Mucosa of stomach (tissue), 1 donor: ENCODE measurements around the gene DHRS13.
"Not testable (repeated sequence)": the region's sequence is repeated elsewhere in the genome, so short reads cannot be mapped to it uniquely, and the experiment has no call there.

Experiments
- H3K27me3 ChIP-seq: one replicate; pipeline ENCODE4 v1.7.0; 2013; ENCODE audit warnings: mild to moderate bottlenecking, low read length; ENCODE audit not compliant: control insufficient read depth, insufficient read depth
- H3K36me3 ChIP-seq: one replicate; pipeline ENCODE4 v1.7.0; 2013; ENCODE audit warnings: low read length; ENCODE audit not compliant: control insufficient read depth, insufficient read depth
- H3K4me1 ChIP-seq: one replicate; pipeline ENCODE4 v1.7.0; 2013; ENCODE audit warnings: mild to moderate bottlenecking, low read length; ENCODE audit not compliant: control insufficient read depth, insufficient read depth
- H3K4me3 ChIP-seq: one replicate; pipeline ENCODE4 v1.7.0; 2013; ENCODE audit warnings: low read length
- H3K9ac ChIP-seq: one replicate; pipeline ENCODE4 v1.7.0; 2013; ENCODE audit warnings: mild to moderate bottlenecking, low read length, moderate library complexity
- H3K9me3 ChIP-seq: one replicate; pipeline ENCODE4 v1.7.0; 2013; ENCODE audit warnings: mild to moderate bottlenecking, low read length, moderate library complexity; ENCODE audit not compliant: control insufficient read depth
- donor health status: Pancreatic carcinoma.

Gene DHRS13

GRCh38 chr17:28944862-28945741 is 42.2 kb upstream of the DHRS13 start:
- Histone ChIP-seq H3K9ac (no peak overlapping the region), H3K4me3 (no peak overlapping the region), H3K9me3 (no peaks in the 10 kb centered on the region), H3K27me3 (no peaks in the 10 kb centered on the region), H3K36me3 (no peaks in the 10 kb centered on the region), H3K4me1 (peaks cover 13% of the 10 kb centered on the region)

GRCh38 chr17:28944343-28944742 is 41.5 kb upstream of the DHRS13 start:
- Histone ChIP-seq H3K27me3 (no peaks in the 10 kb centered on the region), H3K4me3 (no peak overlapping the region), H3K36me3 (no peaks in the 10 kb centered on the region), H3K9me3 (no peaks in the 10 kb centered on the region), H3K4me1 (peaks cover 13% of the 10 kb centered on the region), H3K9ac (no peak overlapping the region)

- no peaks in the 10 kb centered on the region for H3K36me3 ChIP-seq
- H3K9me3 ChIP-seq = no peaks in the 10 kb centered on the region
- H3K4me3 ChIP-seq = no peak overlapping the region
- no peaks in the 10 kb centered on the region for H3K27me3 ChIP-seq
- H3K4me1 ChIP-seq = peaks cover 10% of the 10 kb centered on the region
- H3K9ac ChIP-seq = no peak overlapping the region
Measured at GRCh38 chr17:28942925-28943324, 40.0 kb upstream of the DHRS13 start.

DNA sequence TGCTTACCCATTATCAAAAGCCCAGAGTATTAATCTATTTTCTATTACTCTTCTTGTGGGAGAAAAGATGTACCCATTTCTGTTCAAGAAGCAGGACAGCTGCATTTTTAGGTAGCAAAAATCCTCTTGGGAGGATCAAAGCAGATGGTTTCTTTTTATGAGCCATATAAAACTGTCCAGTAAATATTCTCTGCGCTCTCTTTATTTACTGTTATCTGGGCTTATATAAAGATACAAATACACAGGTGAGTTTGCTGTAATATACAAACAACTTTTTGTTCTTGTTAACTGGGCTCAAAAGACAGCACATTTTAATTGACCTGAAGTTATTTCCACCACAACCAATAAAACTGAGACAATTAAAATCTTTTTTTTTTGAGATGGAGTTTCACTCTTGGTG is 38.4 kb upstream of the DHRS13 start:
- Histone ChIP-seq H3K9me3 (no peaks in the 10 kb centered on the region), H3K27me3 (no peaks in the 10 kb centered on the region), H3K4me3 (no peak overlapping the region), H3K9ac (no peak overlapping the region), H3K4me1 (peaks cover 9% of the 10 kb centered on the region), H3K36me3 (no peaks in the 10 kb centered on the region)

DNA sequence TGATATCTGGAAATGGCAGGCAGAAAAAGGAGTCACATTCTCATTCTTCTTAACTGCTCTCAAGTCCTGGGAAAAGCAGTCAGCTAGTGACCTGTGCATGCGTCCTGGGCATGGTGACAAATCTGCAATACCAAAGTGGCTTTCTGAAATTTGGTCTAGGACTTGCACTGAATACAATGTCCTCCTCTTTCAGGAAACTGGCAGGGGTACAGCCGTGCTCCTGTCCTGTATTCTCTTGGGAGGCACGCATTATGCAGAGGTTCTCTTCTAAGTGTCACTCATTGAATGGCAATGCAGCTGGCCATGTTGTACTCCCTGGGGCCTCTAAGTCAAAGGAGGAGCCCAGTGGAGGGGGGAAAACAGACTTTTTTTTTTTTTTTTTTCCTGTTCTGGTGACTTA is 37.8 kb upstream of the DHRS13 start:
- Histone ChIP-seq H3K4me3 (no peak overlapping the region), H3K36me3 (no peaks in the 10 kb centered on the region), H3K9me3 (no peaks in the 10 kb centered on the region)

DNA sequence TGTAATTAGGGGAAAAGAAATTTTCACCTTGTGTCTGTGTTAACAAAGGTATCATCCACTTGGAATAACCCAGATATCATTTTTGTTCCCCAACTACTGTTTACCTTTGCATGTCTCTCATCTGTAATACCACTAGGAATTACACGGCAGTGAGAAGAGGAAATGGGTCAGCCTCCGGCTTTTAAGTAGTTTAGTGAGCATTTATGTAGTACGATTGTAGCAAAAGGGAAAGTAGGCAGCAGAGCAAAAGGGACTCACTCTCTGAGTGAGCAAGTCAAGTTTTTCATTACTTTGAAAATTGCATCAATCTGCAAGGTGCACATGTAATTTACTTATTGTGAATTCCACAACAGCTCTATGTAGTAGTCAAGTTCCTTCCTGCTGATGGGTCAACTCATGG is 37.3 kb upstream of the DHRS13 start:
- H3K4me3 ChIP-seq = no peak overlapping the region
- H3K9me3 ChIP-seq = no peaks in the 10 kb centered on the region
- no peaks in the 10 kb centered on the region for H3K36me3 ChIP-seq
- no peak overlapping the region for H3K9ac ChIP-seq
- no peaks in the 10 kb centered on the region for H3K27me3 ChIP-seq
- peaks cover 8% of the 10 kb centered on the region for H3K4me1 ChIP-seq

More for the DNA sequence above, 37.8 kb upstream of the DHRS13 start:
- H3K27me3 ChIP-seq = no peaks in the 10 kb centered on the region
- no peak overlapping the region for H3K9ac ChIP-seq
- peaks cover 8% of the 10 kb centered on the region for H3K4me1 ChIP-seq

GRCh38 chr17:28938552-28938951 is 35.7 kb upstream of the DHRS13 start:
- H3K9me3 ChIP-seq = no peaks in the 10 kb centered on the region
- no peak overlapping the region for H3K4me3 ChIP-seq
- no peak overlapping the region for H3K9ac ChIP-seq
- peaks cover 8% of the 10 kb centered on the region for H3K4me1 ChIP-seq
- H3K36me3 ChIP-seq = no peaks in the 10 kb centered on the region
- H3K27me3 ChIP-seq = no peaks in the 10 kb centered on the region

GRCh38 chr17:28937044-28937729 is 34.3 kb upstream of the DHRS13 start:
- Histone ChIP-seq H3K27me3 (no peaks in the 10 kb centered on the region), H3K4me1 (peaks cover 8% of the 10 kb centered on the region), H3K4me3 (no peak overlapping the region), H3K9ac (no peak overlapping the region), H3K9me3 (no peaks in the 10 kb centered on the region), H3K36me3 (no peaks in the 10 kb centered on the region)

GRCh38 chr17:28935744-28936460 is 33.0 kb upstream of the DHRS13 start:
- H3K9me3 ChIP-seq = no peaks in the 10 kb centered on the region
- no peaks in the 10 kb centered on the region for H3K36me3 ChIP-seq
- H3K9ac ChIP-seq = no peak overlapping the region
- H3K4me3 ChIP-seq = no peak overlapping the region
- H3K27me3 ChIP-seq = no peaks in the 10 kb centered on the region
- H3K4me1 ChIP-seq = peaks cover 8% of the 10 kb centered on the region

- H3K9ac ChIP-seq, H3K9me3 ChIP-seq, H3K4me1 ChIP-seq, H3K27me3 ChIP-seq, H3K36me3 ChIP-seq, H3K4me3 ChIP-seq: not testable (repeated sequence)
Measured at GRCh38 chr17:28934508-28934907, 31.6 kb upstream of the DHRS13 start.

DNA sequence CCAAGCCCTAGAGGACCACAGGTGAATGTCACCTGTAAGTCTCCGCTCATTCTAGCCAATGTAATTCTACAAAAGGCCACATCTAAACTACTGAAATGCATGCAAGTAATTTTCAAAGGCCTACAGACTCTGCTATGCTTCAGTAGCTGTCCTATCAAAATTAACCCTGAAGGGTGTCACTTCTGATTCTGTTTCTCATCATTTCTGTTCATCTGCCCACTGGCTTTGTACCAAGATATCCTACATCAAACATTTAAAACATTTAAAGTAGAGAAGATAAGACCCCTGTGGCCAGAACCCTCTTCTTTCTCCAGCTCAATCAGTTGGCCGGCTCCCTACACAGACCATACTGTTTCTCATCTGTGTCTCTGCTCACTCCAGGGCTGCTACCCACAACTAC is 26.9 kb upstream of the DHRS13 start:
- Histone ChIP-seq H3K27me3 (no peaks in the 10 kb centered on the region), H3K4me3 (no peak overlapping the region), H3K9ac (no peak overlapping the region), H3K36me3 (no peaks in the 10 kb centered on the region), H3K9me3 (no peaks in the 10 kb centered on the region), H3K4me1 (peaks cover 13% of the 10 kb centered on the region)

DNA sequence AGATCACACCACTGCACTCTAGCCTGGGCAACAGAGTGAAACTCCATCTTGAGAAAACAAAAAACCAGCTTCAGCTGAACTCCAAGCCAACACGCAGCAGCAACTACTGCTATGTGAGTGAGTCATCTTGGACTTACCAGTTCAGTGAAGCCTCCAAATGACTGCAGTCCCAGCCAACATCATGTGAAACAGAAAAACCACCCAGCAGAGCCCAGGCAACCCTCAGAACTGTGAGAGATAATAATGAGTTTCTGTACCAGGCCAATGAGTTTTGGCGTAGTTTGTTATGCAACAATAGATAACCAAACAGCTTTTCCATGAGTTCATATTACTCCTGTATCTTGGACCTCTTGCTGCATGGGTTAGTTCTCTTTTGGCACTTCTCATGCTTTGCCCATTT is 25.2 kb upstream of the DHRS13 start:
- Histone ChIP-seq H3K36me3 (peaks cover 7% of the 10 kb centered on the region), H3K4me1 (peaks cover 13% of the 10 kb centered on the region), H3K9ac (no peak overlapping the region), H3K27me3 (no peaks in the 10 kb centered on the region), H3K9me3 (no peaks in the 10 kb centered on the region), H3K4me3 (no peak overlapping the region)
